HEK293 (cell line): ENCODE results near the gene P2RX6.

Experiments used
- CTCF ChIP-seq: fragments of 450-650 bp; formaldehyde crosslinking; IDR thresholded peaks from 2 replicates; pipeline ENCODE4 v1.5.1; 2016; ENCODE audit warnings: missing biosample characterization, missing genetic modification characterization
- EGR2 ChIP-seq: fragments of 450-650 bp; formaldehyde crosslinking; IDR thresholded peaks from 2 replicates; pipeline ENCODE4 v1.5.1; 2016; ENCODE audit warnings: low read depth, missing biosample characterization, missing genetic modification characterization
- KLF17 ChIP-seq: fragments of 450-650 bp; formaldehyde crosslinking; IDR thresholded peaks from 2 replicates; pipeline ENCODE4 v1.5.1; 2016; ENCODE audit warnings: missing biosample characterization, missing genetic modification characterization
- ZNF114 ChIP-seq: fragments of 450-650 bp; formaldehyde crosslinking; IDR thresholded peaks from 2 replicates; pipeline ENCODE4 v1.5.0; 2017; ENCODE audit warnings: missing biosample characterization, missing genetic modification characterization
- ZNF398 ChIP-seq: fragments of 450-650 bp; formaldehyde crosslinking; IDR thresholded peaks from 2 replicates; pipeline ENCODE4 v1.5.1; 2017; ENCODE audit warnings: missing biosample characterization, missing genetic modification characterization
- ZNF510 ChIP-seq: fragments of 450-650 bp; formaldehyde crosslinking; IDR thresholded peaks from 2 replicates; pipeline ENCODE4 v1.5.1; 2018; ENCODE audit warnings: mild to moderate bottlenecking, missing genetic modification characterization, missing biosample characterization; ENCODE audit not compliant: insufficient replicate concordance
- ZSCAN4 ChIP-seq: fragments of 450-650 bp; formaldehyde crosslinking; IDR thresholded peaks from 2 replicates; pipeline ENCODE4 v1.5.1; 2017; ENCODE audit warnings: missing biosample characterization, missing genetic modification characterization

GRCh38 chr22:21073482-21073881 is 58.5 kb downstream of the P2RX6 start:
- TF ChIP-seq ZNF114 (tag by site-specific recombination) (no peak), ZSCAN4 (tag by site-specific recombination) (no peak), EGR2 (no peak), KLF17 (tag by site-specific recombination) (no peak), ZNF510 (tag by site-specific recombination) (no peak), CTCF (no peak), ZNF398 (tag by site-specific recombination) (no peak)
